SK-N-SH treated with all-trans-retinoic acid at 6 μM for 48 hours (cell line): ENCODE measurements around the gene SEBOX.

Experiments
- ISL1 ChIP-seq: fragments of 250-450 bp; sonication (Bioruptor Pico); IDR thresholded peaks from 2 replicates; pipeline ENCODE4 v2.1.2; 2022; ENCODE audit warnings: mild to moderate bottlenecking, moderate library complexity
- PPARA ChIP-seq: fragments of 250-450 bp; sonication (Bioruptor Pico); IDR thresholded peaks from 2 replicates; pipeline ENCODE4 v1.5.0; 2020; ENCODE audit warnings: mild to moderate bottlenecking, borderline replicate concordance
- SNAI2 ChIP-seq: fragments of 250-450 bp; sonication (Bioruptor Pico); IDR thresholded peaks from 2 replicates; pipeline ENCODE4 v1.5.0; 2020; ENCODE audit warnings: mild to moderate bottlenecking, moderate library complexity
- ZC3H10 ChIP-seq: fragments of 250-450 bp; sonication (Bioruptor Pico); IDR thresholded peaks from 2 replicates; pipeline ENCODE4 v1.5.1; 2021; ENCODE audit warnings: mild to moderate bottlenecking, moderate library complexity
- ZFP3 ChIP-seq: fragments of 250-450 bp; sonication (Bioruptor Pico); IDR thresholded peaks from 2 replicates; pipeline ENCODE4 v1.5.0; 2020; ENCODE audit warnings: mild to moderate bottlenecking, moderate library complexity
- ZFP30 ChIP-seq: fragments of 450-650 bp; formaldehyde crosslinking; IDR thresholded peaks from 2 replicates; pipeline ENCODE4 v1.5.0; 2022; ENCODE audit warnings: mild to moderate bottlenecking, moderate library complexity
- TF ChIP-seq, protein P1 (sequence below): fragments of 250-450 bp; sonication (Bioruptor Pico); IDR thresholded peaks from 2 replicates; pipeline ENCODE4 v1.5.1; 2020; ENCODE audit warnings: low read depth, mild to moderate bottlenecking, moderate library complexity

- TF ChIP-seq PPARA (CRISPR knock-in tag) (no peak), ZFP30 (CRISPR knock-in tag) (no peak), SNAI2 (CRISPR knock-in tag) (no peak), ZC3H10 (CRISPR knock-in tag) (no peak), ZFP3 (CRISPR knock-in tag) (no peak), ISL1 (CRISPR knock-in tag) (no peak)
- TF ChIP-seq, protein P1, sequence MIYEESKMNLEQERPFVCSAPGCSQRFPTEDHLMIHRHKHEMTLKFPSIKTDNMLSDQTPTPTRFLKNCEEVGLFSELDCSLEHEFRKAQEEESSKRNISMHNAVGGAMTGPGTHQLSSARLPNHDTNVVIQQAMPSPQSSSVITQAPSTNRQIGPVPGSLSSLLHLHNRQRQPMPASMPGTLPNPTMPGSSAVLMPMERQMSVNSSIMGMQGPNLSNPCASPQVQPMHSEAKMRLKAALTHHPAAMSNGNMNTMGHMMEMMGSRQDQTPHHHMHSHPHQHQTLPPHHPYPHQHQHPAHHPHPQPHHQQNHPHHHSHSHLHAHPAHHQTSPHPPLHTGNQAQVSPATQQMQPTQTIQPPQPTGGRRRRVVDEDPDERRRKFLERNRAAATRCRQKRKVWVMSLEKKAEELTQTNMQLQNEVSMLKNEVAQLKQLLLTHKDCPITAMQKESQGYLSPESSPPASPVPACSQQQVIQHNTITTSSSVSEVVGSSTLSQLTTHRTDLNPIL = no peak
Observed at GRCh38 chr17:28395426-28395825, 30.4 kb upstream of the SEBOX start.
